Tracheal epithelial cell (primary cell): Measurements from ENCODE around the gene B3GALNT1. TPM values are rescaled to one million over a fixed set of nuclear protein-coding genes. Genes with fewer than 3 reads are reported as not detected.

ENCODE experiments used
- total RNA-seq: library from RNA; depleted of rRNA; stranded (reverse); fragments of >200 nt; gene quantifications from 2 replicates; pipeline ENCODE4 v1.2.1, GENCODE V29; 2014

The B3GALNT1 gene
- total RNA-seq, result 6.7 and 7.9 TPM in 2 replicates

GRCh38 chr3:161104561-161105551, at the start of gene B3GALNT1:
Gene B3GALNT1 (minus strand): TSS chr3:161105349. CDS start chr3:161086754, 18,595 bp downstream.

Other genes with a start within 250 kb of the B3GALNT1 start
- 115 and 147 TPM in 2 replicates for gene NMD3, start 116.0 kb upstream of the B3GALNT1 start, total RNA-seq